Endometrium (tissue), 2 donors: Measurements from ENCODE around the gene SYMPK.

ENCODE experiments used
- FAIRE-seq: peaks from 2 replicates; lab custom pipeline; 2012; peaks lifted over from hg19 to GRCh38; lab: Jason Lieb, UNC
- donor health status: control.
- donor health status: control.

Gene SYMPK

DNA sequence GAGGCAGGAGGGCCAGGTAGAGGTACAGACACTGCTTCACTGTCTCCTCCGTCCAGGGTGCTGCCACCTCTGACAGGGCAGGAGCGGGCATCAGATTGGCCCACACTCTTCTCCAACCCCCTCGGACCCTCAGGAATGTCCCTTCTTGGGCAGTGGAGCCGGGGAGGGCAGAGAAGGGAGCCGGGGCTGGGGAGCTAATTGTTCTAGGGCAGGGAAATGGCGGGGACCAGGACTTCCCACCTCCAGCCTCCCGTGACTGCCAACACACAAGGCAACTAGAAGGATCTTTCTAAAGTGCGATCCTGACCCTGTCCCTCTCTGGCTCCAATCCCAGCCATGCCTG is 37.7 kb downstream of the SYMPK start:
- FAIRE-seq: no peak

GRCh38 chr19:45824531-45825262 is 38.2 kb downstream of the SYMPK start:
- FAIRE-seq: no peak

GRCh38 chr19:45824041-45824471 is 38.9 kb downstream of the SYMPK start:
- no peak for FAIRE-seq

DNA sequence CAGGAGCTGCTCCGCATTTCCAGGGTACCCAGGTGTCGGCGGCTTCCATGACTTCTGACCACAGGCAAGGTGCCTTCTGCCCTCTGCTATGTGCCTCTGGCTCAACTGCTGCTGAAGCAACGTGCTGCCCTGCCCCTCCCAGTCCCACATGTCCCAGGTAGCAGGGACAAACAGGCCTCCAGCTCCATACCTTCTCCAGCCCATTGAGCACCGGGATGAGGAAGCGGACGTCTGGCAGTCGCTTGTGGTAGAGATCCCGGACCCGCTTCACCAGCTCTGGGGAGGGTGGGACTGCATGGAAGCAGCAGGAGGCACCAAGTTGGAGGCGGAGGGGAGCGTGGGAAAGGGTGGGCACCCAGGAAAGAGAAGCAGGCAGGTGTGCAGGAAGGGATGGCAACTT is 39.8 kb downstream of the SYMPK start:
- FAIRE-seq: no peak

DNA sequence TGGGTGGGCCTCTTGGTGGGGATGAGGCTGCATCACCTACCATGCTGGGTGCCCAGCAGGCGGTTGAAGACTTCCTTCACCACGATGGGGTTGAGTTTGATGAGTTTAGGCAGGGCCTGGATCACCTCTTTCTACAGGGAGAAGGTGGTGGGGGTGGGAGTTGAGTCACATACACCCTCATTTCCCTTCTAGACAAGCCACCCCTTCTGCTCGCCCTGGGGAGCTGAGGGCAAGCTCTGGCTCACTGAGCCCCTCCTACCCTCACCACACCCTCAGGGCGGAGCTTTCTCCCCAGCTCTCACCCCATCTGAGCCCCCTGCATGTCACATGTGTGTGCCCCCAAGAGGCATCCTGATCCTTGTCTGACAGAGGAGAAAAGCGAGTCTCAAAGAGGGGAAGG is 40.2 kb downstream of the SYMPK start:
- no peak for FAIRE-seq

DNA sequence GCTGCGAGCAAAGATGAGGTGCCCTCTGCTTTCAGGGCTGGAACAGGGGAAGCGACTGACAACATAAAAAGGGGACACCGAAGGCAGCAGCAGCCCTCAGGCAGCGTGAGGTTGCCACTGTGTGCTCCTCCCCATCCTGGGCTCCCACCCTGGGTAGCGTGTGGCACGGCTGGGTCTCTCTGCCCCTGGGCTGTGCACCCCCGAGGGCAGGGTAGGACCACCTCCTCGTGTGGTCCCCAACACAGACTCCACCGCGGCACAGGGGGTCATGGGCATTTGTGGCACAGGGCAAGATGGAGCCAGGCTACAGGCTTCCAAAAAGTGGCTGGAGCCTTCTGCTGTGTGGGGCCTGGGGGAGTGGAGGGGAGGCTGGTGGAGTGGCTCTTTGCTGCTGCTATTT is 41.4 kb downstream of the SYMPK start:
- no peak for FAIRE-seq

DNA sequence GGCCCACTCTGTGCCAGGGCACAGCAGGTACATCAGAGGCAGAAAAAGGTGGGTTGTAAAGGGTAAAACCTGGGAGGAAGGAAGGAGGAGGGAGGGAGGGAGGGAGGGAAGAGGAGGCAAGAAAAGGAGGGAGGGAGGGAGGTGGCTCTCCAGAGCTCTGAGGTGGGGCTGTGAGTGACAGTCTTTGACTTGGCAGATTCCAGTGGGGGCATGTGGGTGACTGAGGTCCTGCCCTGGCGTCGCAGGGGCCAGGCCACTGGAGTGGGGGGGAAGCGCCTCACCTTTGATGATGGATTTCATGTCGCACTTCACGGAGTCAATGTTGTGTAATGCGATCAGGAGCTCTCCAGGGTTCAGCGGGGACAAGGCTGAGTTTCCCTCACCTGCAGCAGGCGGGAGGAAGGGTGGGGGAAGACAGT is 41.8 kb downstream of the SYMPK start:
- FAIRE-seq: no peak

- FAIRE-seq: no peak
These were observed 42.4 kb downstream of the SYMPK start for GRCh38 chr19:45820413-45821102.

- FAIRE-seq: no peak
These were observed 43.2 kb downstream of the SYMPK start for GRCh38 chr19:45819769-45820168.

DNA sequence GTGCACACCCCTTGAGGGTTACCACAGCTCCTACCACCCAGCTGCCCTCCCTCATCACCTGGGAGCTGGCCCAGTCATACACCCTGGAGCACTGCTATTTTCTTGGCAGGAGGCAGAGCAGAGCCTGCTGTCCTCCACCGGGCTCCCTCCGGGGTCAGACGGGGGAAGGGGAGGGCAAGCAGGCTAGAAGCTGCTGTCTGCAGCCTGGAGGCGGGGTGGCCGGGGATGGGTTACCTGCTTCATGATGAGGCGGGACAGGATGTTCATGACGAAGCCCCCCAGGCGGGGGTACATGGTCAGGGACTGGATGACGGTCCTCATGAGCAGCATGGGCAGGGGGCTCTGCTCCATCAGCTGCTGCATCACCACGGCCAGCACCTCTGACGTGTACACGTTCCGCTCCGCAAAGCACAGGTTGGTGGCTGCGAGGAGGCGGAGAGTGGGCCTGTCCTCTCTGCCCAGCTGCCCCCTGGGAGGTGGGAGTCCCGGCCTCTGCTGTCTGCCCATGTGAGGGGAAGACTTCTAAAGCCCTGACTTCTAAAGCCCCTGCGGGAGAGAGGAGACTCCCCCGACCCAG is 45.1 kb downstream of the SYMPK start:
- FAIRE-seq: no peak

GRCh38 chr19:45817010-45817724 is 45.8 kb downstream of the SYMPK start:
- peak; percentile 79 for FAIRE-seq

GRCh38 chr19:45816236-45817009 is 46.5 kb downstream of the SYMPK start:
- FAIRE-seq: no peak

DNA sequence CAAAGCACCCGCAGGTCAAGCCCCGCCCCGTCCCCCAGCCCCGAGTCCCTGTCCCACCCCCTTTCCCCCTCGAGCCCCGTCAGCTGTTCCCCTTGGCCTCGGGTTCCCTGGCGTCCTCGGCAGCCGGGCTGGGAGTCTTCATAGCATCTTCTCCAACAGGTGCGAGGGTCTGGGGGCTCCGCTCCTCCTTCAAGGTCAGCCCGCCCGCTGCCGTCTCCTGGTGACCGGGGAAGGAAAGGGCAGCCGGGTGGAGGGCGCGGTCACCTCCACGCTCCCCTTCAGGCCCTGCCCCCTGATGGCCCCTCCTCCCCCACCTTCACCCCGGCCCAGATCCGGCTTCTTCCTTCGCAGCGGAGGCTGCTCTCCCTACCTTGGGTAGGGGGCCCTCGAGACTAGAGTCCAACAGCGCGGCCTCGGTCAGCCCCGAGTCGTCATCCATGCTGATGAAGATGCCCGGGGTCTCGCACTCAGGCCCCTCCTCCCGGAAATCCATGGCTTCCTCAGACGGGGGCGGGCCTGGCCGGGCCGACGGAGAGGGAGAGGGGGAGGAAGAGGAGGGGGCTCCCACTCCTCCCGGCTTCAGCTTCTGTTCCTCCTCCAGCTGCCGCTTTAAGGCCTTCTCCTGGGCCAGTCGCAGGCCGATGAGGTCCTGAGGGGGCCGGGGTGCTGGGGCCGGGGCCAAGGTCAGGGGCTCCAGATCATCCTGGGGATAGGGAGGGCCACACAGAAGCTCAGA is 47.3 kb downstream of the SYMPK start:
- FAIRE-seq: no peak

DNA sequence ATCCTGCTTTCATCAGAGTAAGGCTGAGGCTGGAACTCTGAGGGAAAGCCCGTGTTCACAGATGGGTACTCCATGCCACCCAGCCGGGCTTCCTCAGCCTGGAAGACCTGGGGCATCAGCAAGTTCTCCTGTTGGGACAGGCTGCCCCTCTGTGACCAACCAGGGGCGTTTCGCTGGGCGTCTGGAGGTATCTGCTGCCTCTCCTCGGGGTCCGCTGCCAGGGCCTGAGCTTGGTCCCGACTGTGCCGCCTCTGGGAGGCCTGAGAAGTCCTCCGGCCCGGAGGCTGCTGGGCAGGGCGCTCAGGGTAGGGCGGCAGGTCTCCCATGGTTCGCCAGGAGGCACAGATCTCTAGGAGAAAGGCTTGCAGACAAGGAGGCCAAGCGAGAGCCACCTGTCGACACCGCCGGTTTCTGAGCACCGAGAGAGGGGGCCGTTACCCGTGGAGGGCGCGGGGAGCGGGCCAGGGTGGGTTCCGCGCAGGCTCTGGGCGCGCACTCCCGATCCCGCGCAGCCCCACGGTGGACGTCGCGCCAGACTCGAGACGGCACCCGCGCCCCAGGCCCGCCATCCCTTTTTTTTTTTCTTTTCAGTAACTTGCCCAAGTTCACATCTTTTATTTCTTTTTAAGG is 48.0 kb downstream of the SYMPK start, which contains the start of gene RSPH6A:
RSPH6A (minus strand) TSS at position 458 of the 630 bp plus-strand sequence; CDS start at position 326, 132 bp downstream.
- FAIRE-seq: no peak

GRCh38 chr19:45814166-45814780 is 48.7 kb downstream of the SYMPK start:
- no peak for FAIRE-seq

DNA sequence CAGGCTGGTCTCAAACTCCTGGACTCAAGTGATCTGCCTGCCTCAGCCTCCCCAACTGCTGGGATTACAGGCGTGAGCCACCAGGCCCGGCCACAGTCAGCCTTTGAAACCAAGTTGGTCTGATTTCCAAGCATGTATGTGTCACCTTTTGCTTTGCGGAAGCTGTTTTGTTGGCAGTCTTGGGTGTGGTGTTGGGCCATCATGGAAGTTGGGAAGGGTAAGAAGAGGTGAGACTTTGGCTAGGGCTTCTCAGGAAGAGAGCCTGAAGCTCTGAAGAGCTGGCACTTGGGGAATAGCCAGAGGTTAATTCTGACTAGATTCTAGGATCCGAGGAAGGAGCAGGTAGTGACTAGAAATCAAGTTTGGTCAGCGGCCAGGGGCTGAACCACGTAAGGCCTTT is 50.6 kb downstream of the SYMPK start:
- no peak for FAIRE-seq

GRCh38 chr19:45809643-45810159 is 53.2 kb downstream of the SYMPK start:
- FAIRE-seq: no peak

DNA sequence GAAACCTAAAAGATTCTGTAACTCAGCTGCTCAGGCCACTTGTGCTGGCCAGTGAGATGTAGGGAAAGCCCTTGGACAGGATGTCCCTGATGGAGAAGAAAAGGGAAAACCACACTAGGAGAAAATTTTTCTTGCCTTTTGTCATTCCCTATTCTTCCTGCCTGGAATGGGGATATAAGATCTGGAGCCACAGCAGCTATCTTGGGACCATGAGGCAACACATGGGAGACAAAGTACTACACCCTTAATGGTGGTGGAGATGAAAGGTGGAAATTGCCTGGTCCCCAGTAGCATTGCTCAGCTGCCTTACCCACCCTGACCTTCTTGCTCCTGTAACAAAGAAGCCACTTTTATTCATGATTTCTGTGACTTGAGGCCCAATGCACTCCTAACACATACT is 57.2 kb downstream of the SYMPK start:
- no peak for FAIRE-seq

GRCh38 chr19:45804959-45805230 is 58.1 kb downstream of the SYMPK start:
- no peak for FAIRE-seq
